ENCODE measurements around the gene STX19. TPM values are rescaled to one million over a fixed set of nuclear protein-coding genes. Genes with fewer than 3 reads are reported as not detected.

The STX19 gene
- total and polyA plus RNA-seq, 2 donors (not counting 1 experiment from before 2014, with no cell fraction given) = not detected

Other genes starting within 250 kb of the STX19 start
- gene PROS1, start 54.7 kb downstream of the STX19 start, total RNA-seq = 33.0 and 48.8 TPM in 2 replicates
- 20.7 and 30.2 TPM in 2 replicates for gene PROS1, start 54.7 kb downstream of the STX19 start, polyA plus RNA-seq
- gene ARL13B, start 48.4 kb downstream of the STX19 start, total RNA-seq = 8.4 and 11.6 TPM in 2 replicates
- 7.8 and 10.7 TPM in 2 replicates for gene ARL13B, start 48.4 kb downstream of the STX19 start, polyA plus RNA-seq
- gene DHFR2, start 34.3 kb upstream of the STX19 start, total RNA-seq = 6.9 and 7.2 TPM in 2 replicates
- gene DHFR2, start 34.3 kb upstream of the STX19 start, polyA plus RNA-seq = 2.7 and 4.3 TPM in 2 replicates
- gene NSUN3, start 34.5 kb upstream of the STX19 start, total RNA-seq = 13.4 and 23.1 TPM in 2 replicates
- 6.1 and 6.2 TPM in 2 replicates for gene NSUN3, start 34.5 kb upstream of the STX19 start, polyA plus RNA-seq

Measured in fibroblast of lung (primary cell).